Thyroid gland (tissue), 4 donors: Measurements from ENCODE around the gene NECAB3.

Experiments
- POLR2A ChIP-seq, 2 donors: fragments of 450-650 bp; IDR thresholded peaks; one replicate each; pipeline ENCODE4 v1.6.1; 2017; ENCODE audit warnings: antibody characterized with exemption in 2 of 2, mild to moderate bottlenecking in 2 of 2, moderate library complexity in 1 of 2
- TF ChIP-seq, protein P1 (sequence below), 6 experiments: fragments of 200-600 bp in 3 of 6; fragments of 450-650 bp in 3 of 6; sonication (generic) in 3 of 6; IDR thresholded peaks; one replicate each; pipeline ENCODE4 v1.5.1; 2016 to 2019; ENCODE audit warnings: antibody characterized with exemption in 6 of 6, mild to moderate bottlenecking in 2 of 6, inconsistent platforms in 1 of 6, moderate library complexity in 1 of 6

DNA sequence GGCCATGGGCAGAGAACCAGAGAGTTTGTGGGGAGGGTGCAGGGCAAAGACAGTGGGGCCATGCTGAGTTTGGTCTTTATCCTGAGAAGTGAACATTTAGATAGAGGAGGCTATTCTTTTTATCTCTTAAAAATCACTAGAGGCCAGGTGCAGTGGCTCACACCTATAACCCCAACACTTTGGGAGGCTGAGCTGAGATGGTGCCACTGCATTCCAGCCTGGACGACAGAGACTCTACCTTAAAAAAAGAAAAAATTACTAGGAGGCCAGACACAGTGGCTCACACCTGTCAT, 37.2 kb upstream of the NECAB3 start:
- TF ChIP-seq, protein P1, sequence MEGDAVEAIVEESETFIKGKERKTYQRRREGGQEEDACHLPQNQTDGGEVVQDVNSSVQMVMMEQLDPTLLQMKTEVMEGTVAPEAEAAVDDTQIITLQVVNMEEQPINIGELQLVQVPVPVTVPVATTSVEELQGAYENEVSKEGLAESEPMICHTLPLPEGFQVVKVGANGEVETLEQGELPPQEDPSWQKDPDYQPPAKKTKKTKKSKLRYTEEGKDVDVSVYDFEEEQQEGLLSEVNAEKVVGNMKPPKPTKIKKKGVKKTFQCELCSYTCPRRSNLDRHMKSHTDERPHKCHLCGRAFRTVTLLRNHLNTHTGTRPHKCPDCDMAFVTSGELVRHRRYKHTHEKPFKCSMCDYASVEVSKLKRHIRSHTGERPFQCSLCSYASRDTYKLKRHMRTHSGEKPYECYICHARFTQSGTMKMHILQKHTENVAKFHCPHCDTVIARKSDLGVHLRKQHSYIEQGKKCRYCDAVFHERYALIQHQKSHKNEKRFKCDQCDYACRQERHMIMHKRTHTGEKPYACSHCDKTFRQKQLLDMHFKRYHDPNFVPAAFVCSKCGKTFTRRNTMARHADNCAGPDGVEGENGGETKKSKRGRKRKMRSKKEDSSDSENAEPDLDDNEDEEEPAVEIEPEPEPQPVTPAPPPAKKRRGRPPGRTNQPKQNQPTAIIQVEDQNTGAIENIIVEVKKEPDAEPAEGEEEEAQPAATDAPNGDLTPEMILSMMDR (IDR thresholded peaks at IDR 0.05): no peak
- no peak for TF ChIP-seq POLR2A (IDR thresholded peaks at IDR 0.05)
